Peyer's patch (tissue), 4 donors: ENCODE results near the gene KRTAP21-1.

ENCODE experiments used
- CTCF ChIP-seq, 6 experiments: fragments of 450-650 bp in 4 of 6; fragments of 200-600 bp in 2 of 6; sonication (generic) in 1 of 6; IDR thresholded peaks; one replicate each; pipeline ENCODE4 v1.5.1; 2017 to 2019; ENCODE audit warnings: antibody characterized with exemption in 6 of 6, mild to moderate bottlenecking in 3 of 6, moderate library complexity in 1 of 6
- POLR2A ChIP-seq, 2 donors: fragments of 450-650 bp; IDR thresholded peaks; one replicate each; pipeline ENCODE4 v1.5.1; 2017; ENCODE audit warnings: antibody characterized with exemption in 2 of 2, mild to moderate bottlenecking in 2 of 2, moderate library complexity in 2 of 2

- TF ChIP-seq POLR2A (IDR thresholded peaks at IDR 0.05), result no peak
- TF ChIP-seq CTCF (IDR thresholded peaks at IDR 0.05), result no peak
These were observed 22.2 kb downstream of the KRTAP21-1 start for GRCh38 chr21:30733026-30733425.
